ENCODE measurements around the gene VTA1.
A peak's percentile ranks its signal among the peaks of the same experiment; 100 is the strongest.
"Not testable (repeated sequence)": the region's sequence is repeated elsewhere in the genome, so short reads cannot be mapped to it uniquely, and the experiment has no call there.

VTA1 gene, protein sequence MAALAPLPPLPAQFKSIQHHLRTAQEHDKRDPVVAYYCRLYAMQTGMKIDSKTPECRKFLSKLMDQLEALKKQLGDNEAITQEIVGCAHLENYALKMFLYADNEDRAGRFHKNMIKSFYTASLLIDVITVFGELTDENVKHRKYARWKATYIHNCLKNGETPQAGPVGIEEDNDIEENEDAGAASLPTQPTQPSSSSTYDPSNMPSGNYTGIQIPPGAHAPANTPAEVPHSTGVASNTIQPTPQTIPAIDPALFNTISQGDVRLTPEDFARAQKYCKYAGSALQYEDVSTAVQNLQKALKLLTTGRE

DNA sequence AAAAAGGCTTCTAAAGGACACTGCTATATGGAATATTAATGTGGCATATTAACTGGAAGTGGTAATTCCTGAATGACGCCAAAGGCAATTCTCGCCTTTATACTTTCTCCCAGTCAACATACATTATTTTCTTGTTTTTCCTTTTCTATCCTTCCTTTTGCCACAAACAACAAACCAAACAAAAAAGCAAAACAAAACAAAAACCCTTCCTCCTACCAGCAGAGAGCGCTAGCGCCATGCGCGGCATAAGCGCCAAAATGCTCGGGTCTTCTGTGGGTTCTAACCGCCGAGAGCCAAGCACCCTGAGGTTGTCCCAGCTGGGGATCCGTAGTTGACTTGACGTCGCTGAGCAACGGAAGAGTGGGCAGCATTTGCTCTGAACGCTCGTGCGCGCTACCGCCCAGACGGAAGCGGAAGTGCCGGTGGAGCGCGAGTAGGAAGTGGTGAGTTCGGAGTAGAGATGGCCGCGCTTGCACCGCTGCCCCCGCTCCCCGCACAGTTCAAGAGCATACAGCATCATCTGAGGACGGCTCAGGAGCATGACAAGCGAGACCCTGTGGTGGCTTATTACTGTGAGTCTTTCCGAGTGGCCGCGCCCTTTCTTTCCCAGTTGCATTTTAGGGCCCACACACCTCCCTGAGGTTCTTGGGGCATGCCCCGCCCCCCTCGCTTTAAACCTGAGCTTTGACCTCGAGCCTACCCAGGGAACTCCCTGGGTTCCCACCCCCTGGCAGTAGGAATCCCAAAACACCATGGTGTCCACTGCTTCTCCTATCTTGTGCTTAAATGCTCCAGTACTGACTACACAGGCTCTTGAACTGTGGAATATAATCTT is at the start of gene VTA1, which contains the start of gene NMBR:
Gene VTA1 (plus strand): TSS at position 436 of the 835 bp plus-strand sequence. CDS start 25 bp downstream, at position 461.
Gene NMBR (minus strand): TSS at position 295 of the 835 bp plus-strand sequence. CDS start 58,464 bp downstream, outside the sequence.
- H3K4me1 Mint-ChIP-seq (ENCODE audit: low read depth): peaks cover 61% of the 10 kb centered on the region

DNA sequence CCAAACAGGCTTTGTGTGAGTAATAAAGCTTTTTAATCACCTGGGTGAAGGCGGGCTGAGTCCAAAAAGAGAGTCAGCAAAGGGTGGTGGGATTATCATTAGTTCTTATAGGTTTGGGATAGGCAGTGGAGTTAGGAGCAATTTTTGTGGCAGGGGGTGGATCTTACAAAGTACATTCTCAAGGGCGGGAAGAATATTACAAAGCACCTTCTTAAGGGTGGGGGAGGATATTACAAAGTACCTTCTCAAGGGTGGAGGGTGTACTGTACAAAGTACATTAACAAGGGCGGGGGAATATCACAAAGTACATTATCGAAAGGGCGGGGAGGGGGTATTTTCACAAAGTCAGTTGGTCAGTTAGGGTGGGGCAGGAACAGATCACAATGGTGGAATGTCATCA is 42.2 kb upstream of the VTA1 start:
- not testable (repeated sequence) for H3K9me3 Mint-ChIP-seq (ENCODE audit: low read depth); H3K36me3 Mint-ChIP-seq; H3K27ac Mint-ChIP-seq; H3K4me1 Mint-ChIP-seq (ENCODE audit: low read depth); H3K4me3 Mint-ChIP-seq; H3K27me3 Mint-ChIP-seq

More for the DNA sequence above, at the start of gene VTA1, which contains the start of gene NMBR:
- Mint-ChIP-seq H3K27ac (peak within 1 kb of the TSS; percentile 83), H3K27me3 (no peaks in the 10 kb centered on the region), H3K36me3 (no peaks in the 10 kb centered on the region), H3K9me3 (ENCODE audit: low read depth) (no peaks in the 10 kb centered on the region), H3K4me3 (peak within 1 kb of the TSS; percentile 95)

DNA sequence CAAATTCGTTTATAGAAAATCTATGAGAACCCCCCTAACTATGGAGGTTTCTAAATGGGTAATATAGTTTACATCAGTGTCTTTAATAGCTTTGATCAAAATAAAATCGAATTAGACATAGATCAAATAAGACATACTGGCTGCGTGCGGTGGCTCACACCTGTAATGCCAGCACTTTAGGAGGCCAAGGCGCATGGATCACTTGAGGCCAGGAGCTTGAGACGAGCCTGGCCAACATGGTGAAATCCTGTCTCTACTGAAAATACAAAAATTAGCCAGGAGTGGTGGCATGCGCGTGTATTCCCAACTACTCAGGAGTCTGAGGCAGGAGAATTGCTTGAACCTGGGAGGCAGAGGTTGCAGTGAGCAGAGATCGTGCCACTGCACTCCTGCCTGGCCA is 36.2 kb upstream of the VTA1 start:
- not testable (repeated sequence) for H3K27ac Mint-ChIP-seq; H3K36me3 Mint-ChIP-seq; H3K4me3 Mint-ChIP-seq; H3K9me3 Mint-ChIP-seq (ENCODE audit: low read depth); H3K4me1 Mint-ChIP-seq (ENCODE audit: low read depth); H3K27me3 Mint-ChIP-seq

DNA sequence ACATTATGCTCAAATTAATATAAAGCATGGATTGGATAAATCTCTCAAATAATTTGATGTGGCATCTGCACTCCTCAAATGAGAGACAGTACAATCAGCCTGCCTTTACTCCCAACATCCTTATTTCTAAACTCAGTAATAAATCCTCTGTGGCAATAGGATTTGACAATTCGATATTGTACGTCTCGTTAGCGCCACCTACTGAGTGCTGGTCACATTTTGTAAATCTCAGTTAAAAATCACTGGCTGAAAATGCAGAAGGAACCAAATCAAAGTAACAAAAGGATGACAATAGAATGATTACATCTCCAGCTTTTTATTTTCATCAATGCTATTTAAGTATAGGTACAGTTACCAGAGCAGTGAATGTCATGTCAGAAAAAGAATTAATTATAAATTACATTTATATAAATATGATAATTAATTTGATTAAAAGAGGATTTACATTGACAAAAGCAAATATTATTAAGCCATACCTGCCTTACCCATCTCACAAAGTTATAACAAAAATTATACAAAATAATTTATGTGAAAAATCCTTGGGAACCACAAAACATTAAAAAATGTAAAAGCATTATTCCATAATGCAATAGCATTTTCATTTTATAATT is 34.5 kb upstream of the VTA1 start:
- Mint-ChIP-seq H3K9me3 (ENCODE audit: low read depth) (no peaks in the 10 kb centered on the region), H3K27me3 (peaks cover 3% of the 10 kb centered on the region), H3K36me3 (no peaks in the 10 kb centered on the region), H3K4me3 (no peak overlapping the region), H3K27ac (no peak overlapping the region), H3K4me1 (ENCODE audit: low read depth) (no peaks in the 10 kb centered on the region)

DNA sequence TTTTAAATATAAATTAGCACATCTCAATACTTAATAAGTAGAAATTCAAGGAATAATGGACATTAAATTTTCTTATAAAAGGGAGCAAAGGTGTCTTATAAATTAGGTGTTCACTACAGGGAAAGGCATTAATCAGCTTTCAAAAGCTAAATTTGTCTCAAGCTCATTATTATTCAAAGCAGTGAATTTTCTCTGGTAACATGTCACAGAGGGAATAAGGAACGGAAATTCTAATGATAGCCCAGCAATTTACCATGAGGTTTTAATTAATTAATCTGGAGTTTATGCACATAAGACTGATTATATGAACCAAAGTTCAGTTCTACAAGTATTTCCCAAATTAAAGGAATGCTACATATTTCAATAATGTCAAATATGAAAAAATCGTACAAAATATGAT is 29.7 kb upstream of the VTA1 start:
- H3K4me3 Mint-ChIP-seq: no peak overlapping the region
- H3K27me3 Mint-ChIP-seq: peaks cover 6% of the 10 kb centered on the region
- no peaks in the 10 kb centered on the region for H3K4me1 Mint-ChIP-seq (ENCODE audit: low read depth)
- no peaks in the 10 kb centered on the region for H3K36me3 Mint-ChIP-seq
- H3K9me3 Mint-ChIP-seq (ENCODE audit: low read depth): no peaks in the 10 kb centered on the region
- H3K27ac Mint-ChIP-seq: no peak overlapping the region

DNA sequence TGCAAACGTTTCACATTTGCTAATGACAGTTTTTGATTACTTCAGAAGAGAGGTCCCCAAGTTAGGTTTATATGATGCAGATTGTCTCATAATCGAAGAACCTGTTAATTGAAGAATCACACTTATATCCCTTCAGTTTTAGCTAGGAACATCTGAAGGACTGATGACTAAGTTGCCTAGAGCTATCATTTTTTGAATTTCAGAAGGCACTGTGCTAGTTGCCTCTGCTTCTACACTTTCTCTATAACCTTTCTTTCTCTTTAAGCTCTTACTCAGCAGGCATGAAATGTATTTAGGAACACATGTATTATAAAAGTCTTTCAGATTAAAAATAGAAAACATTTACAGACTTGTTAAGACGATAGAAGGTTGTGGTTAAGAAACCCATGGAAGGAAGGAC is 28.7 kb upstream of the VTA1 start:
- Mint-ChIP-seq H3K27ac (no peak overlapping the region), H3K4me1 (ENCODE audit: low read depth) (no peaks in the 10 kb centered on the region), H3K27me3 (peaks cover 6% of the 10 kb centered on the region), H3K36me3 (no peaks in the 10 kb centered on the region), H3K9me3 (ENCODE audit: low read depth) (no peaks in the 10 kb centered on the region), H3K4me3 (no peak overlapping the region)

DNA sequence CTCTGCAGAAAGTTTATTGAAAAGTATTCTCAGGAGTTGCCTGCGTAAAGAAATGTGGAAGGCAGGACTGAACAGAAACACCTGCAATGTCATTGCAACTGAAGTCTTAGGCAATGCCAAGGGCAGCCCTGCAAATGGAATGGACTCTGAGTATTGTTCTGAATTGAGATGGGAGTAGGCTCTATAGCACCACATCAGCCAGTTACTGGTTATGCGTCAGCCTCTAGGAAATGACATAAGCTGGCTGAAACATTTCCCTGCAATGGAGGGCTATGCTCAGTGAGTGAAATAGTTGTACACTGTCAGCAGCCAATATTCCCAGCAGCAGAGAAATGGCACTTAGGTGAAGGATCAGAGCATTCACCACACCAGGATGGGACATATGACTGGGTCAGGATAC is 28.1 kb upstream of the VTA1 start:
- Mint-ChIP-seq H3K27ac (no peak overlapping the region), H3K4me3 (no peak overlapping the region), H3K36me3 (no peaks in the 10 kb centered on the region), H3K9me3 (ENCODE audit: low read depth) (no peaks in the 10 kb centered on the region), H3K4me1 (ENCODE audit: low read depth) (no peaks in the 10 kb centered on the region), H3K27me3 (peaks cover 4% of the 10 kb centered on the region)

DNA sequence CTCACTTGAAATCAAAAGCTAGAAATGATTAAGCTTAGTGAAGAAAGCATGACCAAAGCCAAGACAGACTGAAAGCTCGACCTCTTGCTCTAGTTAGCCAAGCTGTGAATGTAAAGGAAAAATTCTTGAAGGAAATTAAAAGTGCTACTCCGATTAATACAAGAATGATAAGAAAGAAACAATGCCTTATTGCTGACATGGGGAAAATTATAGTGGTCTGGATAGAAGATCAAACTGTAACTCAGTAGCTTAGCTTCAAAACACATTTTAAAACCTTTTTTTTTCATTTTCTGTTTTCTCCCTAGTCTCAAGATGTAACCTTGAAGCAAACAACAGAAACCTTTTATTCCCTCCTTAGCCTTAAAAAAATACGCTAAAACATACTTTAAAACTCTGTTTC is 25.7 kb upstream of the VTA1 start:
- H3K9me3 Mint-ChIP-seq (ENCODE audit: low read depth): no peaks in the 10 kb centered on the region
- peaks cover 4% of the 10 kb centered on the region for H3K27me3 Mint-ChIP-seq
- H3K36me3 Mint-ChIP-seq: no peaks in the 10 kb centered on the region
- no peak overlapping the region for H3K27ac Mint-ChIP-seq
- no peaks in the 10 kb centered on the region for H3K4me1 Mint-ChIP-seq (ENCODE audit: low read depth)
- H3K4me3 Mint-ChIP-seq: no peak overlapping the region

DNA sequence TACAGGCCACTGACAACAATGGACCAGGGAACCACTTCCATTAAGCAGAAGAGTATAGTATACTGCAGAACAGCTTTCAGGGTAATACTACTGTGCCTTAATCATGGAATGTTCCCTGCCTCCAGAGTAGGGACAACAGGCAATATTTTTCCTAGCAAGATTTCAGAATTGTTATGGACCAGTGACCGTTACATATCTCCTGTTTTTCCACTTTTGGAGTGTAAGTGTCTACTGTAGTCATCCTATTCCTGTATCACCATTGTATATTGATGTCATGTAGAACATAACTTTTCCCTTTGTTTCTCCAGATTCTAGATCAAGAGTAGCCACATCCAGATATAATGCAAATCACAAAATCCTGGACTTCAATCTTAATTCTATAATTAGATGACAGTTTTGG is 16.2 kb upstream of the VTA1 start:
- H3K27ac Mint-ChIP-seq: no peak overlapping the region
- H3K27me3 Mint-ChIP-seq: peaks cover 15% of the 10 kb centered on the region
- no peaks in the 10 kb centered on the region for H3K4me1 Mint-ChIP-seq (ENCODE audit: low read depth)
- H3K4me3 Mint-ChIP-seq: no peak overlapping the region
- H3K9me3 Mint-ChIP-seq (ENCODE audit: low read depth): no peaks in the 10 kb centered on the region
- H3K36me3 Mint-ChIP-seq: no peaks in the 10 kb centered on the region

DNA sequence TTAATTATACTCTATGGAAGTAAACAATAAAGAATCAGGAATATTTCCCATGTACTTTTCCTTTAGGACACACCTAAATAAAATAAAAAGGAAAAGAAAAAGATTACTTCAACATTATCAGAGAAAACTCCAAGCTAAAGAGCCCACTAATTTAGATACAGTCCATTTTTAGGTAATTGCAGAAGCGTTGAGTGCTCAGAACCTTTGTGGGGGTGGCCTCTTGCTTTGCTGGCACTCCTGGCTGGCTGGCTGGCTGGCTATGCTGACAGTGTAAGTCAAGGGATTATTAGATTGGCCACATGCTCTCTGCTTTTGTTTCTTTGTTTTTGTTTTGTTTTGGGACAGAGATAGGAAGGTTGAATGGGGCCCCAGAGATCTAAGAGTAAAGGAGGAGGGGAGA is 14.4 kb upstream of the VTA1 start, which contains the start of gene GJE1:
Gene GJE1 (plus strand): TSS at position 301 of the 400 bp plus-strand sequence. CDS start 234 bp downstream, outside the sequence.
- Mint-ChIP-seq H3K36me3 (peaks cover 2% of the 10 kb centered on the region), H3K27me3 (peaks cover 15% of the 10 kb centered on the region), H3K9me3 (ENCODE audit: low read depth) (no peaks in the 10 kb centered on the region), H3K4me3 (no peak within 1 kb of the TSS), H3K4me1 (ENCODE audit: low read depth) (no peaks in the 10 kb centered on the region), H3K27ac (no peak within 1 kb of the TSS)

DNA sequence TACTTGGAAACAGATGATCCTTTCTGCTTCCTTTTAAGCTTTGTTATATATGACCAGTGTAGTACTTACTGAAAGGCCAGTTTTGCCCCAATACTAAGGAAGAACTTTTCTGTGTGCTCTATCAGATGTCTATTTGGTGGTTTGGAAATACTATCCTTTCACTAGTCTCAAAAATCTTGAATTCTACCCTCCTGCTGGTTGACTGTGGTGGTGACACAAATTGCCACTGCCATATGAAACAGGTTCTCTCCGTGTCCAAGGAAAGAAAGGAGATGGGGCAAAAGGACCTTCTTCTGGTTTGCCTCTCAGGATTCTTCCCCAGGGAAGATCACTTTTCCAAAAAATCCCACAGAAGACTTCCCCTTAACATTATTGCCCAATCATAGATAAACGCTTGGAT is 8.2 kb upstream of the VTA1 start:
- H3K4me1 Mint-ChIP-seq (ENCODE audit: low read depth): no peaks in the 10 kb centered on the region
- H3K36me3 Mint-ChIP-seq: peaks cover 2% of the 10 kb centered on the region
- H3K27me3 Mint-ChIP-seq: no peaks in the 10 kb centered on the region
- H3K4me3 Mint-ChIP-seq: no peak overlapping the region
- H3K9me3 Mint-ChIP-seq (ENCODE audit: low read depth): no peaks in the 10 kb centered on the region
- no peak overlapping the region for H3K27ac Mint-ChIP-seq

DNA sequence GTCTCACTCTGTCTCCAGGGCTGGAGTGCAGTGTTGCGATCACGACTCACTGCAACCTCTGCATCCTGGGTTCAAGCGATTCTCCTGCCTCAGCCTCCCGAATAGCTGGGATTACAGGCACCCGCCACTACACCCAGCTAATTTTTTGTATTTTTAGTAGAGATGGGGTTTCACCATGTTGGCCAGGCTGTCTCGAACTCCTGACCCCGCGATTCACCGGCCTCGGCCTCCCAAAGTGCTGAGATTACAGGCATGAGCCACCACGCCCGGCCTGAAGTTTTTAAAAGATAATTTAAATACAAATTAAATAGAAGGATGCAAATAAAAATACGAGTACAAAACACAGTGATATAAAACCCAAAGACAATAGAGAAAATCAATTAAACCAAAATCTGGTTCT is 5.5 kb upstream of the VTA1 start:
- not testable (repeated sequence) for H3K4me3 Mint-ChIP-seq; H3K9me3 Mint-ChIP-seq (ENCODE audit: low read depth); H3K27me3 Mint-ChIP-seq; H3K36me3 Mint-ChIP-seq; H3K27ac Mint-ChIP-seq; H3K4me1 Mint-ChIP-seq (ENCODE audit: low read depth)

DNA sequence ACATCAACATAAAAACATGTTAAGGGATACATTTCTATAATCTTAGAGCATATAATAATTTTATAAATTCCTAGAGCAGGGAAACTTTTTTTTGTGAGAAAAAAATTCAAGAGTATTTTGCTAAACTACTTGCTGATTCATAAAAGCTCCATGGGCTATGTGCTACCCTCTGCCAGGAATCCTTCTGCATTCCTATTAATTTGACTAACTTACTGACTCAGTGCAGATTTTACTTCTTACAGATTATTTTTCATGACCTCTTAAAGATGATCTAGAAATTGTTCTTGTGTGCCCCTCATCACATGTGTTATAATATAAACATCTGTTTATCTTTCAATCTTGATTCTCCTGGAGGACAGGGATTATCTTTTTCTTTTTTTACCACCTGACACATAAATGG is 5.7 kb downstream of the VTA1 start:
- no peaks in the 10 kb centered on the region for H3K36me3 Mint-ChIP-seq
- no peaks in the 10 kb centered on the region for H3K27me3 Mint-ChIP-seq
- no peak overlapping the region for H3K4me3 Mint-ChIP-seq
- peak overlapping the region; percentile 50 for H3K27ac Mint-ChIP-seq
- peaks cover 85% of the 10 kb centered on the region for H3K4me1 Mint-ChIP-seq (ENCODE audit: low read depth)
- no peaks in the 10 kb centered on the region for H3K9me3 Mint-ChIP-seq (ENCODE audit: low read depth)

DNA sequence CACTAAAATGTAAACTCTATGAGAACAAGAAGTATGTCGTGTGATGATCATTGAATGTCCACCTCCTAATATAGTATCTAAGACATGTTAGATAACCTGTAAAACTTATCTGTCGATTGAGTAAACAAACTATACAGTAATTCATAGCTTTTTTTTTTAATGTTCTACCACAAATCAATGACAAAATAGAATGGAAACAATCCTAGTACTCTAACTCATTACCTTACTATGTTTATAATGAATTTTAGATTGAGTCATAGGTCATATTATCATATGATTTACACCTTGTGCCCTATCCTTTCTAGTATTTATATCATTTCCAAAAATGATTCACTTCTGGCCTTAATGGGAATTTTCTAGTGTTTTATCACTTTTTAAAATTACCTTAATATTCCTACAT is 6.1 kb downstream of the VTA1 start:
- Mint-ChIP-seq H3K27me3 (no peaks in the 10 kb centered on the region), H3K36me3 (no peaks in the 10 kb centered on the region), H3K27ac (peak overlapping the region; percentile 50), H3K4me3 (no peak overlapping the region), H3K4me1 (ENCODE audit: low read depth) (peaks cover 80% of the 10 kb centered on the region), H3K9me3 (ENCODE audit: low read depth) (no peaks in the 10 kb centered on the region)

DNA sequence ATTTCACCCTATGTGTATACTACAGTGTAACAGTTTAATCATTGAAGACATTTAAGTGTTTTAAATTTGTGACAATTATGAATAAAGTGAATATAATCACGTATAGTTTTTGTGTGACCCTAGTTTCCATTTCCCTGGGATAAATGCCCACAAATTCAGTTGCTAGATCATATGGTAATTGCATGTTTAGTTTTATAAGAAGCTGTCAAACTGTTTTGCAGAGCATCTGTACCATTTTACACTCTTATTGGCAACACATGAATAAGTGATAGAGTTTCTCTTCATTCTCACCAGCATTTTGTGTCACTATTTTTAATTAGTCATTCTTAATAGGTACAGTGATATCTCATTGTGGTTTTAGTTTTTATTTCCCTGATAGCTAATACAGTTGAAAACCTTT is 7.3 kb downstream of the VTA1 start:
- Mint-ChIP-seq H3K27me3 (no peaks in the 10 kb centered on the region), H3K4me1 (ENCODE audit: low read depth) (peaks cover 71% of the 10 kb centered on the region), H3K9me3 (ENCODE audit: low read depth) (no peaks in the 10 kb centered on the region), H3K4me3 (no peak overlapping the region), H3K27ac (no peak overlapping the region), H3K36me3 (no peaks in the 10 kb centered on the region)

Data from activated naive CD8-positive, alpha-beta T cell (primary cell).